NT2/D1 (cell line): Measurements from ENCODE around the gene C6.

ENCODE experiments used
- DNase-seq: peaks from one replicate; pipeline ENCODE4 v3.0.0-alpha.2; 2011; ENCODE audit warnings: low read depth, low spot score
- H3K27me3 ChIP-seq: 2 replicates; pipeline ENCODE4 v1.6.0; 2011; ENCODE audit warnings: mild to moderate bottlenecking; ENCODE audit not compliant: insufficient read length, insufficient read depth
- H3K36me3 ChIP-seq: 2 replicates; pipeline ENCODE4 v1.6.1; 2011; ENCODE audit warnings: mild to moderate bottlenecking, low read length, mixed read lengths; ENCODE audit not compliant: insufficient read depth, insufficient read length
- H3K4me1 ChIP-seq: 2 replicates; pipeline ENCODE4 v1.5.1; 2011; ENCODE audit not compliant: insufficient read depth, insufficient read length
- H3K4me3 ChIP-seq: 2 replicates; pipeline ENCODE4 v1.5.1; 2011; ENCODE audit warnings: low read depth; ENCODE audit not compliant: insufficient read length
- H3K9ac ChIP-seq: 2 replicates; pipeline ENCODE4 v1.6.0; 2011; ENCODE audit warnings: low read depth; ENCODE audit not compliant: insufficient read length
- H3K9me3 ChIP-seq: 2 replicates; pipeline ENCODE4 v1.5.1; 2011; ENCODE audit warnings: mild to moderate bottlenecking, low read length; ENCODE audit not compliant: insufficient read depth
- SUZ12 ChIP-seq: IDR thresholded peaks from 2 replicates; pipeline ENCODE4 v1.6.1; 2011; ENCODE audit not compliant: insufficient read length, insufficient read depth; ENCODE audit errors: extremely low read depth
- YY1 ChIP-seq: IDR thresholded peaks from 2 replicates; pipeline ENCODE4 v1.6.1; 2011; ENCODE audit not compliant: insufficient read length, insufficient read depth
- ZNF274 ChIP-seq: IDR thresholded peaks from 2 replicates; pipeline ENCODE4 v1.6.1; 2011; ENCODE audit warnings: mild to moderate bottlenecking, low read depth, low read length

Gene C6

DNA sequence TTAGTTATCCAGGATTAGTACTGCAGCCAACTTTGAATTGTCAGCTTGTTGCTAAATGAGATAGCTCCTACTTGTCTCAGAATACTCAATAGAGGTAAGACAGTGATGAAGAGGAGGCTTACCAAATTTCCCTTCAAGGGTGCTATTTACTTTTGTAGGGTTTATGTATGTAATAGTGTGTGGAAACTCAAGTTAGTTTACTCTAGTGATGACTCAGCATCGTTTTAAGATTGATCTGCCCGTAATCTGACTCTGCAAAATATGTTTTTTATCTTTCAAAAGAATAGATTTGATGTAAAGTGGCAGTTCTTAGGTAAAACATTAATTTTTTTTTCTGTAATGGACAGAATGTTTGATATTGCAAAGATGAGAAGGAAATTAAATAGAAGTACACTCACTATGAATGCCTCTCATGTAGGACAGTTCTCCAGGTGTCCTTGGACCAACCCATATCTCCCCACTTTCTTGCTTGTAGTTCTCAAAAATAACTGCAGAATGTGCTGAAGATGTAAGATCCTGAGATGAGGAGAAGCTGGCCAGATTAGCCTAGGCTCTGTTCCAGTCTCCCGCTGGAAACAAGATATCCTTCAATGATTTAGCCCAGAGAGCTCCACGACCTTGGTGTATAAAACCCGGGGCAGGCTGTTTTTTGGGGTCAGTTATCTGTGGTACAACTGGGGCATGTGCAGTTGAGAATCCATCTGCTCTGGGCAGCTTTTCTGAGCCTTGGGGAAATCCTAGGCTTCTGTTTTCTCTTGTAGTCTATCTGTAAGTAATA, 117.8 kb downstream of the C6 start:
- no peak overlapping the region for H3K4me3 ChIP-seq
- TF ChIP-seq SUZ12, result no peak
- TF ChIP-seq YY1, result no peak
- TF ChIP-seq ZNF274, result no peak
- no peaks in the 10 kb centered on the region for H3K9me3 ChIP-seq
- no peak for DNase-seq
- no peaks in the 10 kb centered on the region for H3K36me3 ChIP-seq
- H3K27me3 ChIP-seq, result no peaks in the 10 kb centered on the region
- no peaks in the 10 kb centered on the region for H3K4me1 ChIP-seq
- no peak overlapping the region for H3K9ac ChIP-seq

DNA sequence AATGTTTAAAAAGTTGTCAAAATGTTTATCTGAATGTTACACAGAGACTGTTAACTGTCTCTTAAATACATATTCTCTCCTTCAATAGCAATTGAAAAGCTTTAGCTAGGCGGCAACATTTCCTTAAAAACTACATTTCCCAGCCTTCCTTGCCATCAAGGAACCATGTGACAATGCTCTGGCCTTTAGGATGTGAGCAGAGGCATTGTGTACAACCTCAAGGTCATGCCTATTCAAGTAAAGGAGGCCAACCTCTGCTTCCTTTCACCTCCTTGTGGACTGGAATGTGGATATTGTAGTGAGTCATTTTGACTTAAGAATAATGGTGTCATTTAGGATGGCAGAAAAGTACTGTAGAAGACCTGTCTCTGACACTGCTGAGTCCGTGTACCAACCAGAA, 118.5 kb downstream of the C6 start:
- no peak for TF ChIP-seq ZNF274
- TF ChIP-seq YY1, result no peak
- no peak for TF ChIP-seq SUZ12
- DNase-seq, result no peak

DNA sequence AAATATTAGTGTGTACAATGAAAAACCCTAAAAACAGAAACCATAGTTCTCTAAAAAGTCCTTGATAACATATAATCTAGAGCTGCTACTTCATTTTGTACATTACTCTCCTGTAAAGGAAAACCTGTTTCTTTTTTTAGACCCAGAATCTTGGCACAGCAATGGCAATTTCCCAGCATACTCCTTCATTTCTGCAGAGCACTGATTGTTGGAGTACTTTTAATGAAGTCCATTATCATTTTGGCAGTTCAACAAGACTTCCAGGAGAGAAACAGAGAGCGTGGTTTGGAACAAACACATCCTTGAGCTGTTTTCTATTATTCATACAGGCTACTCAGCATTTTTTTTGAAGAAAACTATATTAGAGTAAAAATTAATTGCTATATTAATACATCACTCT, 119.5 kb downstream of the C6 start:
- DNase-seq, result no peak
- Histone ChIP-seq H3K27me3 (no peaks in the 10 kb centered on the region), H3K36me3 (no peaks in the 10 kb centered on the region), H3K9ac (no peak overlapping the region), H3K9me3 (no peaks in the 10 kb centered on the region), H3K4me3 (no peak overlapping the region), H3K4me1 (no peaks in the 10 kb centered on the region)
- no peak for TF ChIP-seq SUZ12
- no peak for TF ChIP-seq ZNF274
- TF ChIP-seq YY1, result no peak

More for the DNA sequence above, 118.5 kb downstream of the C6 start:
- Histone ChIP-seq H3K27me3 (no peaks in the 10 kb centered on the region), H3K36me3 (no peaks in the 10 kb centered on the region), H3K4me3 (no peak overlapping the region), H3K4me1 (no peaks in the 10 kb centered on the region), H3K9ac (no peak overlapping the region), H3K9me3 (no peaks in the 10 kb centered on the region)
